ENCODE measurements around the gene EGR4.

DNA sequence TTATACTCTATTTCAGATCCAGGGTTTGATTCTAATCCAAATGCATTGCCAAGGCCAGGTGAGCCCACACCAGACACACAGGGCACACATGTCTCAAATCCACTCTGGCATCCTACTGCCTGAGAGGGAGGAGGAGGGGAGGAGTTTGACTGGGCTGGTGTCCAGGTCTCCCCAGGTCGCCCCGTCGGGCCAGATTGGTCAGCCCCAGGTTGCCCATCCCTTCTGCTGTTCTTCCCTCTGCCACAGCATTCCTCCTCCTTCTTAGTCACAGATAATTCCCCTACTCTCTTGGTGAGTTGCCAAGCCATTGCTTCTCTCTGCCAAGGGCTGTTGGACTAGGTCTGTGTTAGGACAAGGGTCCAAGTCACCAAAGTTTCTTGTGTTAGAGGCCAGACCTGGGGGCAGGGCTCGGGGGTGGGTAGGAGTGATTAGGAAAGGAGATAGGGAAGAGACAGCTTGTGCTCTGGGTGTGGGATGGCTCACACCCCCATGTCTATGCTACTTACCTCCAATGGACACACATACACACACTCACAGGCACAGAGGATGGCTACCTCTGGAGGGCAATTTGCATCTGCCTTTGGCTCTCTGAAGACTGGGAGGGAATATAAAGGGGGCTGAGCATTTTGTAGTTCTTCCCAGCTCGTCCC lies 2.5 kb upstream of the EGR4 start:
- TF ChIP-seq, protein P1, sequence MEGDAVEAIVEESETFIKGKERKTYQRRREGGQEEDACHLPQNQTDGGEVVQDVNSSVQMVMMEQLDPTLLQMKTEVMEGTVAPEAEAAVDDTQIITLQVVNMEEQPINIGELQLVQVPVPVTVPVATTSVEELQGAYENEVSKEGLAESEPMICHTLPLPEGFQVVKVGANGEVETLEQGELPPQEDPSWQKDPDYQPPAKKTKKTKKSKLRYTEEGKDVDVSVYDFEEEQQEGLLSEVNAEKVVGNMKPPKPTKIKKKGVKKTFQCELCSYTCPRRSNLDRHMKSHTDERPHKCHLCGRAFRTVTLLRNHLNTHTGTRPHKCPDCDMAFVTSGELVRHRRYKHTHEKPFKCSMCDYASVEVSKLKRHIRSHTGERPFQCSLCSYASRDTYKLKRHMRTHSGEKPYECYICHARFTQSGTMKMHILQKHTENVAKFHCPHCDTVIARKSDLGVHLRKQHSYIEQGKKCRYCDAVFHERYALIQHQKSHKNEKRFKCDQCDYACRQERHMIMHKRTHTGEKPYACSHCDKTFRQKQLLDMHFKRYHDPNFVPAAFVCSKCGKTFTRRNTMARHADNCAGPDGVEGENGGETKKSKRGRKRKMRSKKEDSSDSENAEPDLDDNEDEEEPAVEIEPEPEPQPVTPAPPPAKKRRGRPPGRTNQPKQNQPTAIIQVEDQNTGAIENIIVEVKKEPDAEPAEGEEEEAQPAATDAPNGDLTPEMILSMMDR (conservative IDR thresholded peaks at IDR 0.05; ENCODE audit: low read depth, low read length) = no peak
- no peak for TF ChIP-seq EZH2 (IDR thresholded peaks at IDR 0.05; ENCODE audit: low read length, unreplicated experiment)
